Calu3 (cell line): ENCODE measurements around the gene MMEL1. TPM values are rescaled to one million over a fixed set of nuclear protein-coding genes. Genes with fewer than 3 reads are reported as not detected.
A peak's percentile ranks its signal among the peaks of the same experiment; 100 is the strongest.
"Not testable (repeated sequence)": the region's sequence is repeated elsewhere in the genome, so short reads cannot be mapped to it uniquely, and the experiment has no call there.

Experiments used
- BruUV-seq: library from RNA; stranded (reverse); fragments of 400-500 nt; replicated peaks from 2 replicates; lab custom pipeline; 2021; lab: Mats Ljungman, UMichigan
- CTCF ChIA-PET: fragments of 300-600 bp; sonication (Branson Sonifier 250); formaldehyde crosslinking; loops from one replicate; lab custom pipeline; 2022; ENCODE audit warnings: antibody characterized with exemption; lab: Charles Lee
- DNase-seq: peaks from one replicate; pipeline ENCODE4 v3.0.0; 2022
- H3K27ac Mint-ChIP-seq: one replicate; pipeline ENCODE4 v1.8.0; 2022; ENCODE audit warnings: mixed read lengths; ENCODE audit not compliant: unreplicated experiment
- H3K27me3 Mint-ChIP-seq: one replicate; pipeline ENCODE4 v1.8.0; 2022; ENCODE audit warnings: mixed read lengths; ENCODE audit not compliant: unreplicated experiment
- H3K36me3 Mint-ChIP-seq: one replicate; pipeline ENCODE4 v1.8.0; 2022; ENCODE audit warnings: mild to moderate bottlenecking, moderate library complexity, mixed read lengths; ENCODE audit not compliant: insufficient read depth, unreplicated experiment
- H3K4me1 Mint-ChIP-seq: one replicate; pipeline ENCODE4 v1.8.0; 2022; ENCODE audit warnings: mild to moderate bottlenecking, low read depth, mixed read lengths; ENCODE audit not compliant: unreplicated experiment
- H3K4me3 Mint-ChIP-seq: one replicate; pipeline ENCODE4 v1.8.0; 2022; ENCODE audit warnings: mild to moderate bottlenecking, low read depth, moderate library complexity, mixed read lengths; ENCODE audit not compliant: unreplicated experiment
- H3K9me3 Mint-ChIP-seq: one replicate; pipeline ENCODE4 v1.8.0; 2022; ENCODE audit warnings: low read depth, mixed read lengths; ENCODE audit not compliant: unreplicated experiment
- intact Hi-C: fragments of 100-400 bp; cut with micrococcal nuclease; formaldehyde crosslinking; loops from one replicate; pipeline ENCODE4 v1.10.0; 2022; ENCODE audit not compliant: unreplicated experiment
- total RNA-seq: library from RNA; stranded (reverse); gene quantifications from 2 replicates; pipeline ENCODE4 v1.2.3, GENCODE V29; 2022
- TF ChIP-seq, protein P1 (sequence below): fragments of 200-600 bp; IDR thresholded peaks from one replicate; pipeline ENCODE4 v1.8.0; 2022; ENCODE audit warnings: antibody characterized with exemption; ENCODE audit not compliant: unreplicated experiment

Gene MMEL1
- total RNA-seq, 1 experiment from 2014 or later, result 5.6 TPM

DNA sequence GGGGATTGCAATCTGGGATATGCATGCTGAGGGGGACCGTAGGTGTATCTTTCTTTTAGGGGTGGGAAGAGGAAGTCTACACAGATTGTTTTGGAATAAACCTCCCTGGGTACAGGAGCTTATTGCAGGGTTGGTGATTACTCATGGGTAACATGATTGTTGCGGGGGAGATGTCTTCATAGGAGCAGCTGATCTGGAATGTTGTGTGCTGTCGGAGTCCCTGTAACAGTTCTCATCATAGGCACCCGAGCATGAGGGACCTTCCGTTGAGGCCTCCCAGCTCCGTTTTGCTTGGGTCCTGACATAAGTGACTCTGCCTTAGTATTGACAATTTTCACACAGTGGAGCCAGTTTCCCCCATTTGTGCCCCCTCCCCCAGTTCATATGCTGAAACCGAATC lies 50.4 kb downstream of the MMEL1 start:
- Mint-ChIP-seq H3K27ac (no peak overlapping the region), H3K27me3 (no peaks in the 10 kb centered on the region), H3K36me3 (peaks cover 48% of the 10 kb centered on the region), H3K4me1 (peaks cover 36% of the 10 kb centered on the region), H3K9me3 (no peaks in the 10 kb centered on the region), H3K4me3 (no peak overlapping the region)
- CTCF ChIA-PET, result no interaction called here
- DNase-seq, result no peak
- TF ChIP-seq, protein P1, sequence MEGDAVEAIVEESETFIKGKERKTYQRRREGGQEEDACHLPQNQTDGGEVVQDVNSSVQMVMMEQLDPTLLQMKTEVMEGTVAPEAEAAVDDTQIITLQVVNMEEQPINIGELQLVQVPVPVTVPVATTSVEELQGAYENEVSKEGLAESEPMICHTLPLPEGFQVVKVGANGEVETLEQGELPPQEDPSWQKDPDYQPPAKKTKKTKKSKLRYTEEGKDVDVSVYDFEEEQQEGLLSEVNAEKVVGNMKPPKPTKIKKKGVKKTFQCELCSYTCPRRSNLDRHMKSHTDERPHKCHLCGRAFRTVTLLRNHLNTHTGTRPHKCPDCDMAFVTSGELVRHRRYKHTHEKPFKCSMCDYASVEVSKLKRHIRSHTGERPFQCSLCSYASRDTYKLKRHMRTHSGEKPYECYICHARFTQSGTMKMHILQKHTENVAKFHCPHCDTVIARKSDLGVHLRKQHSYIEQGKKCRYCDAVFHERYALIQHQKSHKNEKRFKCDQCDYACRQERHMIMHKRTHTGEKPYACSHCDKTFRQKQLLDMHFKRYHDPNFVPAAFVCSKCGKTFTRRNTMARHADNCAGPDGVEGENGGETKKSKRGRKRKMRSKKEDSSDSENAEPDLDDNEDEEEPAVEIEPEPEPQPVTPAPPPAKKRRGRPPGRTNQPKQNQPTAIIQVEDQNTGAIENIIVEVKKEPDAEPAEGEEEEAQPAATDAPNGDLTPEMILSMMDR, result no peak
- no TSS peak for BruUV-seq
- intact Hi-C loops, result no loop called here

DNA sequence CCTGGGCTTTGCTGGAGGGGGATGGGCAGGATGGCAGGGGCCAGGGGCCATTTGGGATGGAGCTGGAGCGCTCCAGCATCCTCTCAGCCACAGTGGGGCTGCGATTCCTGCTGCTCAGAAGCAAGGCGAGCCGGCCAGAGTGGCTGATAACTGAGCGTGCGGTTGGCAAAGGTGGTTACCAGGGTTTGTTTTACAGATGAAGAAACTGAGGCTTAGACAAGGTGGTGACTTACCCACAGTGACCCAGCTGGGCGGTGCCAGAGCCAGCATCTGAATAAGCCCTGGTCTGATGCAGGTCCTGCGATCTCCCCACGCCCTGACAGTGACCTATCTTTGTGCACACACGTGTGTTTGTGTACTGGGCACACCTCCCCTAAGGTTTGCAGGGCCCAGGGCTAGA lies 52.1 kb downstream of the MMEL1 start:
- Mint-ChIP-seq H3K4me1 (peaks cover 36% of the 10 kb centered on the region), H3K4me3 (no peak overlapping the region), H3K27me3 (no peaks in the 10 kb centered on the region), H3K27ac (no peak overlapping the region), H3K9me3 (no peaks in the 10 kb centered on the region), H3K36me3 (peaks cover 32% of the 10 kb centered on the region)
- no peak for DNase-seq
- intact Hi-C loops, result no loop called here
- CTCF ChIA-PET, result no interaction called here
- TF ChIP-seq, protein P1, result no peak
- BruUV-seq, result no TSS peak

DNA sequence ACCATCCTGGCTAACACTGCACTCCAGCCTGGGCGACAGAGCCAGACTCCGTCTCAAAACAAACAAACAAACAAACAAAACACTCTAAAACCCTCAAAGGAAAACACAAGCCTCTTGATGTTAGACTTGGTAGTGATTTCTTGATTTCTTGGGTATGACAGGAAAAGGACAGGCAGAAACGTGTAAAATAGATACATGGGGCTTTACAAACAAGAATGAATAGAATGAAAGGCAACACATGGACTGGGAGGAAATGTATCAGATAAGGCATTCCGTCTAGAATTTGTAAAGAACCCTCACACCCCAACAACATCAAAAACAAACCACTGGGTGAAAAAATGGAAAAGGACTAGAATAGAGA lies 54.1 kb downstream of the MMEL1 start:
- no peak for DNase-seq
- CTCF ChIA-PET, result interaction anchor here (1.0 to 1.3 kb wide), 4 partner anchors 17 to 163 kb away, joined by 3 to 6 read pairs (median 4); partner anchors contain the start of gene PANK4
- TF ChIP-seq, protein P1, result no peak
- Mint-ChIP-seq H3K4me3 (peak overlapping the region; percentile 26), H3K27ac (peak overlapping the region; percentile 78), H3K36me3 (peaks cover 29% of the 10 kb centered on the region), H3K4me1 (peaks cover 21% of the 10 kb centered on the region), H3K27me3 (no peaks in the 10 kb centered on the region), H3K9me3 (peaks cover 1% of the 10 kb centered on the region)
- no TSS peak for BruUV-seq
- intact Hi-C loops, result no loop called here

DNA sequence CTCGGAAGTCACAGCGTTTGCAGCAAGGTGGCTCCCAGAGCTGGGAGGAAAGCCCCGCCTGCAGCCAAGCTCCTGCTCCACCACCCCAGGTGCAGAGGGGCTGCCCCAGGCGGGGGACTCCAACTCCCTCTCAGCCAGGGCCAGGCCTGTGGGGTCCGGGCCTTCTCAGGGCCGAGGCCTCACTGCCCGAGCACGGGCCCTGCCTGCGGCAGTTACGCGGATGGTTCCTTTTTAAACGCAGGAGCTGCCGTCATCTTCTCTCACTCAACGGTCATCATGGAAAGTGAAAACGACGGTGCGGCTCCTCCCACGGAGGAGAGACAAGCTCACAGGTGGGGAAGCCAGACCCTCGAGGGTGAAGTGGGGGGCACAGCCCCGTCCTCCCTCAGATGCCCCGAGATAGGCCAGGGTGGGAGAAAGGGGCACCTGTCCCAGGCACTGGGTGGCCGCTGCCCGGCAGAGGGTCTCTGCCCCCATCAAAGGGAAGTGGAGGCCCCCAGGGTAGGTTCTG lies 55.2 kb downstream of the MMEL1 start:
- H3K27me3 Mint-ChIP-seq, BruUV-seq, DNase-seq, intact Hi-C loops, H3K4me3 Mint-ChIP-seq, H3K9me3 Mint-ChIP-seq: not testable (repeated sequence)
- CTCF ChIA-PET, result interaction anchor here (0.7 to 1.3 kb wide), 5 partner anchors 15 to 672 kb away, joined by 3 to 6 read pairs (median 4); partner anchors contain the start of gene PANK4
- peak overlapping the region; percentile 78 for H3K27ac Mint-ChIP-seq
- peaks cover 16% of the 10 kb centered on the region for H3K4me1 Mint-ChIP-seq
- H3K36me3 Mint-ChIP-seq, result peaks cover 29% of the 10 kb centered on the region

DNA sequence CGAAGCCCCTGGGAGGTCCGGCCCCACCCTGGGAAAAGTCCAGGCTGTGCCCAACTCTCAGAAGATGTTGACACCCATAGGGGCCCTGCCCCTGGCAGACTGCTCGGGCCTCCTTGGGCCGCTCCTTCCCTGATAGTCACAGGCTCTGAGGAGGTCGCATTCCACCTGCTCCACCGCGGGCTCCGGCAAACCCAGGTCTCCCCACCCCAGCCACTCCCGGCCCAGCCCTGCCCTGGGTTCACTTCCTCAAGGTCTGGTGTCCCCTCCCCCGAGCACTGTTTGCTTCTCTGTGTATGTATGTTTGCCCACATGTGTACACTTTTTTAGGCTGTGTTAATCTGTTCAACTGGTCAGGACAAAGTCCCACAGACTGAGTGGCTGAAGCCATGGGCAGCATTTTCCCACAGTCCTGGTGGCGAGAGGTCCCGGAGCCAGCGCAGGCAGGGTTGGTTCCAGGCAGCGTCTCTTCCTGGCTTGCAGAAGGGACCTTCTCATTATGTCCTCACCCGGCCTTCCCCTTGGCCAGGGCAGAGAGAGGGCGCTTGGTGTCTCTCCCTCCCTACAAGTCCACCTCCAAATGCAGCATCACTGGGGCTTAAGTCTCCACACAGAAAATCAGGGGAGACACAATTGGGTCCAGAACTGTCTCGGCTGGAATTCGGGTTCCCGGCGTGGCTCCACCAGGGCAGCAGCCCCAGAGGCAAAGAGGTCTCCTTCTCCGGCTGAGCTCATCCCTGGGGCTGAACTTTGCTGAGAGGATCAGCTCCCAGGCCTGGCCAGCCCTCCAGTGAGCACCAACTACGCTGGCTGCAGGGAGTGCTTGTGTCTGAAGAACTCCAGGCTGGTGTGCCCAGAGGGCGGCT lies 56.8 kb downstream of the MMEL1 start:
- CTCF ChIA-PET, result no interaction called here
- TF ChIP-seq, protein P1, result no peak
- Mint-ChIP-seq H3K4me1 (peaks cover 16% of the 10 kb centered on the region), H3K9me3 (peaks cover 8% of the 10 kb centered on the region), H3K36me3 (peaks cover 23% of the 10 kb centered on the region), H3K27ac (peak overlapping the region; percentile 64), H3K4me3 (no peak overlapping the region), H3K27me3 (no peaks in the 10 kb centered on the region)
- TSS peak; percentile 55 for BruUV-seq
- intact Hi-C loops, result no loop called here
- peak; percentile 80 for DNase-seq
